Measurements from ENCODE around the gene OR51E2.
"Not testable (repeated sequence)": the region's sequence is repeated elsewhere in the genome, so short reads cannot be mapped to it uniquely, and the experiment has no call there.

The OR51E2 gene

DNA sequence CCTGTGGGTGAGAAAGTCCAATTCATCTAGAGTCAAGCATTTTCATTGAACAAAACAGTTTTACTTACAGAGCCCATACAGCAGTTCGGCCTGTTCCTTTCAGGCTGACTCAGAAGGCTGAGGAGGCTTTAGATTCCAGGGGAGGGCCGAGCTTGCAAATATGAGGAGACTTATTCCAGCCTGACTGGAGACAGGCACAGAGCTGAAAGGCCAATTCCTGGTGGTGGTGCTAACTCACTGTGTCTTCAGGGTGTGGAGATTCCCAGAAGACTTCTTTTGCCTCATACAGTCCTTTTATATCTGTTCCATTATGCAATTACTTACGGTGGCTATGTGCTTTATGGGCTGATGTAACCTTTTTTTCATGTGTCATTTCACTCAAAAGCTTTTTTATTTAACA, at the start of gene OR51E2:
Gene OR51E2, minus strand, starts transcription at position 269 of the 400 bp plus-strand sequence. CDS start 15,142 bp downstream, outside the sequence.
- no peak for DNase-seq (ENCODE audit: low read depth in 2 of 2)

DNA sequence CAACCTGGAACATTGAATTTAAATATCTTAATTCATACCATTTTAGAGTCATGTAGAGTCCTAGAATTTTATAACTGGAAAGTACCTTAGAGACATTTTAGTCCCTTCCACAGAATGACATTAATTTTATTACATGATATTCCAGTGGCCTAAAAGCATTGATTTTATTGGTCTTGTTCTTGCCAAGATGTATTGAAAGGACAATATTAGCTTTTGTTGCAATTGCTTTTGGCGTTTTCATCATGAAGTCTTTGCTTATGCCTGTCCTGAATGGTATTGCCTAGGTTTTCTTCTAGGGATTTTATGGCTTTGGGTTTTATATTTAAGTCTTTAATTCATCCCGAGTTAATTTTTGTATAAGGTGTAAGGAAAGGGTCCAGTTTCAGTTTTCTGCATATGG, 43.1 kb upstream of the OR51E2 start:
- no peak for DNase-seq (ENCODE audit: low read depth in 2 of 2)

DNA sequence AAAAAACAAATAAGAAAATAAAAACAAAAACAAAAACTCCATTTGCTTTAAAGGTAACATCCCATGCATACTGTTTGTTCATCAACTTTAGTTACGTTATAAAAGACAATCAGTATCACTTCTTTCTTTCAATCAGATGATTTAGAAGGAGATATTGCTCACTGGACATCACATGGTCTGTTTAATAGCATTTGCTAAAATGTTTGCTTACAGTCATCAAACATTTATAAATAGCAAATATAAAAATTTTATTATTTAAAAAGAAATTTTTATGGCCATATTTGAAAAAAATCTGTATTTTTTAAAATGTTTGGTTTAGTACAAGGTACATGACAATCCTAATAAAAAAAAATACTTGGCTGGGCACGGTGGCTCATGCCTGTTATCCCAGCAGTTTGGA, 29.5 kb upstream of the OR51E2 start:
- DNase-seq (ENCODE audit: low read depth in 2 of 2) = no peak

GRCh38 chr11:4722616-4723534, 25.2 kb upstream of the OR51E2 start:
- not testable (repeated sequence) for DNase-seq (ENCODE audit: low read depth in 2 of 2)

DNA sequence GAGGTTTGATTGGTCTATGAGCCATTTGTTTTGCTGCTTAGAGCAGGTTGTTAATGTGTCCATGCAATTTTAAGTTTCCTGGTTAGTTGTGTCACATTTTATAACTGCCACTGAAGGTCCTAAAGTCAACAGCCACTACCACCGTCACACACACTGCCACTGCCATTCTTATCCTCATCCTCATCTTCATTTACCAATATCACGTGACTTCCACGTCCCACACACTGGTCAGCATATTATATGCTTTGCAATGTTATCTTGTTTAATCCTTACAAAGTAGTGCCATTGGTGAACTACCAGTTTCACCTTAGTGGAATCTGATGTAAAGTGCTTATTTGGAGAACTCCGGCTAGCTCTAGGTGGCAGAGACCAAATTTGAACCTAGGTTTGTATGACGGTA, 16.6 kb upstream of the OR51E2 start:
- no peak for DNase-seq (ENCODE audit: low read depth in 2 of 2)

- DNase-seq (ENCODE audit: low read depth in 2 of 2) = no peak
Observed at GRCh38 chr11:4713241-4713640, 15.6 kb upstream of the OR51E2 start.

- DNase-seq (ENCODE audit: low read depth in 2 of 2) = no peak
Observed at GRCh38 chr11:4704790-4705334, 7.2 kb upstream of the OR51E2 start.

- DNase-seq (ENCODE audit: low read depth in 2 of 2) = no peak
Observed at GRCh38 chr11:4704054-4704789, 6.6 kb upstream of the OR51E2 start, which contains the start of gene MMP26. TSS of gene MMP26 (plus strand) at chr11:4704784.

GRCh38 chr11:4700436-4700820, 2.8 kb upstream of the OR51E2 start:
- DNase-seq (ENCODE audit: low read depth in 2 of 2) = no peak

- DNase-seq (ENCODE audit: low read depth in 2 of 2) = no peak
Observed at GRCh38 chr11:4699697-4700435, 2.2 kb upstream of the OR51E2 start.

- no peak for DNase-seq (ENCODE audit: low read depth in 2 of 2)
Observed at GRCh38 chr11:4695442-4695841, 2.2 kb downstream of the OR51E2 start.

DNA sequence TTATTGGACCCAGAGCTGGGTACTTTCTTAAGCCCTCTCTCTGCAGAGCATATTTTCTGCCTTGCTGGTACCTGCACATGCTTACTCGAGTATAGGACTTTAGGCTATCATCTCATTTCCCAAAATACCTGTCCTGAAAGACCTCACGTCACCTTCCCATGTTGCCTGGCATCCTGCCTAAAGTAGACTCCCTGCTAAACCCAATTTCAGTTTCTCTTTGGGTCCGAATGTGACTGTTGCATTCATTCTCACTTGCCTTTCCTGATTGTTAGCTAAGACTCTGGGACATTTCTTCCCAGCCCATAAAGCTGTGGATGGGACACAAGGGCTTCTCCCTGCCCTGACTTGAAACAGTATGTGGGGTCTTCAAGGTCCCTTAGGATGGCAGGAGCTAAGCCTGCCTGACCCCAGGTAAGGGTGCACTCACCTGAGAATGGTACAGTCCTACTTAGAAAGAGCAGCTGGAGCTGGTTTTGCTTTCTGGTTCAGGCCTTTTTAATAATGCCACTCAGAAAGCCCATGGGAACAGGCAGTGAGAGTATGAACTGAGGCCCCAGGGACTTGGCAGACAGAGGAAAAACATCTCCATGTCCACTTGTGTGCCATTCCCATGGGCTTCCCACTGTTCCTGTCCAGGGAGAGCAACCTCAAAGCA, 12.9 kb downstream of the OR51E2 start:
- DNase-seq (ENCODE audit: low read depth in 2 of 2) = no peak

DNA sequence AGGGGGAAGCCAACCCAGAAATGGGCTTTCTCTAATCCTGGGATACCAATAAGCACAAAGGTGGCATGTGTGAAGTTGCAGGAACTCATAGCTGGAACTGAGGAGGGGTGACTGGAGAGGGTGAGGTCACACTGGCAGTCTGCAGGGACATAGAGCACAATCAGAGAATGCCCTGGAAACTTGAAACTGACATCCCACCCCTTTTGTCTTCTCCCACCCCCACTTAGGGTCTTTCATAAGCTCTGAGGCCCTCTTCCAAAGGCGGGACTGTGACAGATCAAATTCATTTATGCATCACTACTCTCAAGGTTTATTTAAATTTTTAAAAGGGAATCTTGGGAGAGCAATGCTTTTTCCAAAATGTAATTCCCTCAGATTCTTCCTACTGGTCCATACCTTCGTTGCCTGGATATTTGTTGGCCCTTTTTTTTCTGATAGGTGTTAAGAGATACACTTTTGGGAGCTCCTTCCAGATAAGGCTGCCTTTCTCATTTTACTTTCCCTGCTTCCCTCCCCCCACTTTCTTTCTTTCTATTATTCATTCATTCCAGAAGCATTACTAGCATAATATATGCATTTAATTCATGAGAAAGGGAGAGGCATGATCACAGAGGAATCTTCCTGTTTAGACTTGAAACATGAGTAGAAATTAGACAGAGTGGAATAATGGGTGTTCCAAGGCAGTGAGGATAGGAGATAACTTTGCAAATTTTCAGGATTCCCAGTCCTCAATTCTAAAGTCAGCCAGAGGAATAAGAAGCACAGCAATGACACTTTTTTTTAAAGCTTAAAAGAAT, 14.8 kb downstream of the OR51E2 start:
- DNase-seq (ENCODE audit: low read depth in 2 of 2) = peak; percentile 8 to 17

DNA sequence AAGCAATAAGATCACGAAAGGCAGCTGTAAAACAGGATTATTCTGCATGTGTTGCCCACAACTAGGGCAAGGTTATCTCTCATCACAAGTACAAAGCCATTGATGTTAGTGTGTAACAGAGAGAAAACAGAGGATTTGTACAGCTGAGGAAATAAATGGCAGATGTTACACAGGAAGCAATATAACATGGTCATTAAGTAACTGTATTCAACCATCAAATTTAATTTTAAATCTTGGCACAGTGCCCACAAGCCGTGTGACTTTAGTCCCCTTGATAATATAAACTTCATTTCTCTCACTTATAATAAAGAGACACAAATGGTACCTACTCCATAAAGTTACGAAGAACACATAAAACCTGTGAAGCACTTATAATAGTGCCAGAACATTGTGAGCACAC, 17.3 kb downstream of the OR51E2 start:
- no peak for DNase-seq (ENCODE audit: low read depth in 2 of 2)

GRCh38 chr11:4677948-4678347, 19.7 kb downstream of the OR51E2 start:
- no peak for DNase-seq (ENCODE audit: low read depth in 2 of 2)

DNA sequence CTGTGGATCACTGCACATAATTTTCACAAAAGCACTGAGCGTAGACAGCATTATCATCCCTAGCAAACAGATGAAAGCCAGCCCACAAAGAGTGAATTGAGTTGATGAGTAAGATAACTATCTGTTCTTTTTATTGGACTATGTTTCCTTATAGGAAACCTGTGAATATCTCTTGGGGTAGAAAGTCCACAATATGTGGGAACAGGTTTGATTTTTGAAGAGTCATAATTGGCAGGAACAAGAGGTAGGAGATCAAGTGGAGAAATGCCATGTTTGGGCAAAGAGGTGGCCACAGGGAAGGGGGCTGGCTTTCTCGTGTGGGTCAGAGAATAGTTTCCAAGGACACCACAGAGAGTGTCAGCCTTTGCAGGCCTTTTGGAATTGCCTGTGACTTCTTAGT, 23.9 kb downstream of the OR51E2 start:
- DNase-seq (ENCODE audit: low read depth in 2 of 2) = no peak

DNA sequence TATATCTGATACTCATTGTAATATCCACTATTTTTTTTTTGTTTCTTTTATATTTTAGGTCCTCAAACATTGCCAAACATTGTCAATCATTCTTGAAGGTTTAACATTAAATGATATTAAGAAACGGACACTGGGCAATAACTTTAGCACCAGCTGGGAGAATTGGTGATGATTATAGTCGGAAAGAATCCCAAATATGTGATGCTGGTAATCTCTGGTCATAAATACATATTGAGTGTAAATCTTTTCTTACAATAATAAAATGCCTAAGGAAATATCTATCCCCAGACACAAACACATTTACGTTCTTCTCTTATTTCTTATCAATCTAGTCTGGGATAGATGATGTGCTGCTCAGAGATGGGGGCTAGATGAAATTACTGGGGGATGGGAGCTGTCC, 25.2 kb downstream of the OR51E2 start:
- DNase-seq (ENCODE audit: low read depth in 2 of 2) = no peak

DNA sequence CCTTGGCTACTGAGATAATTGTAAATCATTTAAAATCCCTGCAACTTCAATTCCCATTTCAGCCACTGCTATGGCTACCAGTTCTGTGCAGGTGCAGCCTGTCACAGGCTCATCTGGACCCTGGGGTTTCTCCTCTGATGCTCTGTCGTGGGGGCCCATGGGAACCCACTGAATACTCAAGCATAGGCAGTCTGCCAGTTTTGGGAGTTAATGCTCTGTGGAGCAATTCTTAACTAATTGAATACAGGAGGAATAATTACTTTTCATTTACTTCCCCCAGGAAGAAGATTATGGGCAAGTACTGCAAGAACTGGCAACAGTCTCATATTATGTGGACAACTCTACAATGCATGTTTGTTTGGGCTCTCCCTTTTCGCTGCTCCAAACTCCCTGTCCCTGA, 25.9 kb downstream of the OR51E2 start:
- DNase-seq (ENCODE audit: low read depth in 2 of 2) = no peak

DNA sequence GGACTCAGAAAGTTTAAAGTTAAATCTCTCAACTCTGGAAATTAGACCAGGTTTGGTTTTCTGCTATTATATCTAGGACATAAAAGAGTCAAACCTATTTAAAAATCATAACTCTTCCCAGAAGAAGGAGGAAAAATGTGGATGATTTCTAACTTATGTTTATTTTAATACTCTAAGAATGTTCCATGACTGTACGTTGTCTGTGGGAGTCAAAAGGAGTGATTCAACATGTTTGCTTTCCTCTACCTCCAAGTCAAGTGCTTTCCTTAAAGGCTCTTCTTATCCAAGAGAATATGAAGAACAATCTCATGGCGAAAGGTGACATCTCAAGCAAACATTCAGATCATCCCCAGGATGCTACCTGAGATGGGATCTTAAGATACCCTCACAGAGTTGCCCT, 32.2 kb downstream of the OR51E2 start:
- DNase-seq (ENCODE audit: low read depth in 2 of 2) = no peak

GRCh38 chr11:4664786-4665185, 32.9 kb downstream of the OR51E2 start:
- DNase-seq (ENCODE audit: low read depth in 2 of 2) = no peak

GRCh38 chr11:4664183-4664582, 33.5 kb downstream of the OR51E2 start:
- DNase-seq (ENCODE audit: low read depth in 2 of 2) = no peak
